Tongue (tissue), 3 donors: ENCODE measurements around the gene FMC1. TPM values are rescaled to one million over a fixed set of nuclear protein-coding genes. Genes with fewer than 3 reads are reported as not detected.

Source experiments
- DNase-seq: peaks from one replicate; pipeline ENCODE4 v3.0.0-alpha.2; 2015
- small RNA-seq: library from RNA; depleted of rRNA; stranded (forward); fragments of <200 nt; gene quantifications from one replicate; pipeline ENCODE3, GENCODE V24; 2014; ENCODE audit warnings: low replicate concordance
- total RNA-seq: library from RNA; depleted of rRNA; stranded (reverse); fragments of >200 nt; gene quantifications from one replicate; pipeline ENCODE4 v1.2.3, GENCODE V29; 2014

The FMC1 gene
- total RNA-seq, 1 donor from 2014 or later = 18.3 TPM

DNA sequence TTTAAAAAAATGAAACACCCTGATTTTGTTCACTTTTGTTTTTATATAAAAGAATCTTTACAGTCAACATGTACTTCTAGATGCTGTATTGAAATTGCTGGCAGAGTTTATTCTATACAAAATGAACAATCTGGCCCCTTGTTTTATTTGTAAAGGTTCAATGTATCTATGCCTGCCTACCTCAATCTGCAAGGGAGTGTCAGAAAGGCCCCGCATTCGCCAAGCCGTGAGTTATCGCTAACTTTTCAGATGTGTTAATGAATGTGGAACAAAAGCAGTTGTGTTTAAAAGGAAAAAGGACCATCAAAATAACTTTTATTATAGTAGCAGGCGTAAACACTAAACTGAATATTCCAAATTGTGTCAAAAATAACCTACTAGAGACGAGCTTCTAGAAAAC, 33.1 kb downstream of the FMC1 start:
- DNase-seq = no peak

DNA sequence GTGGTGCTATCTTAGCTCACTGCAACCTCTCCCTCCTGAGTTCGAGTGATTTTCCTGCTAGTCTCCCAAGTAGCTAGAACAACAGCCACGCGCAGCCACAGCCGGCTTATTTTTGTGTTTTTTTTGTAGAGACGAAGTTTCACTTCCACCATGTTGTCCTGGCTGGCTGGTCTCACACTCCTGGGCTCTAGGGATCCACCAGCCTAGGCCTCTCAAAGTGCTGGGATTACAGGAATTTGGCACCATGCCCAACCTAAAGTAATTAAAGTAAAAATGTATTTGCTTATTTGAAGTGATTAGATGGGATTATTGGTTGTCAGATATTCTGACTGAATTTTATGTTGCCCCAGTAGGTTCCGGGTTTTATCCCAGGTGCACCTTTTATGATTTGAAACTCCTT, 41.3 kb downstream of the FMC1 start:
- DNase-seq = no peak

DNA sequence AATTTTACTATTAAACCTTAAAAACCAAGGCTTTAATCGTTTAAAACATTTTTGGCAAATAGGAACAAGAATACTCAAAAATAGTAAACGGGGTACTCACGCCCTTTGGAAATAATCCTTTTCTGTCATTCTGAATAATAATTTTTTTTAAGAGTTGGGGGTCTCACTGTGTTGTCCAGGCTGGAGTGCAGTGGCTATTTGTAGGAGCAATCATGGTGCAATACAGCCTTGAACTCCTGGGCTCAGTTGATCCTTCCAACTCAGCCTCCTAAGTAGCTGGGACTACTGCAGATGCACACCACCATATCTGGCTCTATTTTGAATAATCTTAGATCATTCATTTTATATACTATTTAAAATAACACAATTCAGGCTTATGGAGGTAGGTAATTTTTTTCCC, 43.5 kb downstream of the FMC1 start:
- DNase-seq = no peak

DNA sequence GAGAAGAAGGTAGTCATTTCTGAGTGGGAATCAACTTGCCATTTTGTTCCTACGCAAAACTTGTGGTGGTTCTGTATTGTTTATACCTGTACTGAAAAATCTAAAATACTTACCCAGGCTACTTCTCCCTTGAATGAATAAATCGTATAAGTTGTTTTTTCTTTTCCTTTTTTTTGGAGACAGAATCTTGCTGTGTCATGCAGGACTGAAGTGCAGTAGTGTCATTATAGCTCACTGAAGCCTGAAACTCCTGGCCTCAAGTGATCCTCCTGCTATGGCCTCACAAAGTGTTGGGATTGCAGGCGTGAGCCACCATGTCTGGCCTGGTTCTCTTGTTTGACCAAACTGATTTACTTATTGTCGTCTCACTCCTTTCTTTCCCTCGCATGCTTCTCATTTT, 46.5 kb downstream of the FMC1 start:
- no peak for DNase-seq

DNA sequence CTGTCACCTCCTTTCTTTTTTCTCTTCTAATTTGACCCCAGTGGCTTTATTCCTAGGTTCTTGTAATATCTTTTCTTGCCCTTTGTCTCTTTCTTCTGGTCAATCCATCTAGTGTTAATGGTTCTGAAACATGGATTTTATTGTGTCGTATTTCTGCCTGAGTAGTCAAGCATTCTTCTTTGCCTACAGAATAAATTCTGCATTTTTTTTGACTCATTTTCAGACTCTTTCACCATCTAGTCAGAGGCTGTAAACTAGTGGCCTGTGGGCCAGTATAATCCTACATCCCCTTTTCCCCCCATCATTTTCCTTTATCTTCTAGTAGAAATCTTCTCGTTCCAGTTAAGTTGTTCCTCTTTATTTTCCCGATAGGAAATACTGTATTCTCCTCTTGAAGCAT, 48.0 kb downstream of the FMC1 start:
- no peak for DNase-seq

DNA sequence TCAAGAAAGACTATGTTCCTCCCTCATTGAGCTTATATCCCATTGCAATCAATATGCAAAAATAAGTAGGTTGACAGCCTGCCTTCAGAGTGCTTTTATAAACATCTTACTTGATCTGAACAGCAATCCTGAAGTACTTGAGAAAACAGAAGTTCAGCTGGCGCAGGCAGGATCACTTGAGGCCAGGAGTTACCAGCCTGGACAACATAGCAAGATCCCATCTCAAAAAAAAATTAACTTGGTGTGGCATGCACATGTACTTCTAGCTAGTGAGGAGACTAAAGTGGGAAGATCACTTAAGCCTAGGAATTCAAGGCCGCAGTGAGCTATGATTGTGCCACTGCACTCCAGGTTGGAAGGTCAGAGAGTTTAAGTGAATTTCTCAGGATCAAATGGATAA, 48.6 kb downstream of the FMC1 start:
- no peak for DNase-seq

DNA sequence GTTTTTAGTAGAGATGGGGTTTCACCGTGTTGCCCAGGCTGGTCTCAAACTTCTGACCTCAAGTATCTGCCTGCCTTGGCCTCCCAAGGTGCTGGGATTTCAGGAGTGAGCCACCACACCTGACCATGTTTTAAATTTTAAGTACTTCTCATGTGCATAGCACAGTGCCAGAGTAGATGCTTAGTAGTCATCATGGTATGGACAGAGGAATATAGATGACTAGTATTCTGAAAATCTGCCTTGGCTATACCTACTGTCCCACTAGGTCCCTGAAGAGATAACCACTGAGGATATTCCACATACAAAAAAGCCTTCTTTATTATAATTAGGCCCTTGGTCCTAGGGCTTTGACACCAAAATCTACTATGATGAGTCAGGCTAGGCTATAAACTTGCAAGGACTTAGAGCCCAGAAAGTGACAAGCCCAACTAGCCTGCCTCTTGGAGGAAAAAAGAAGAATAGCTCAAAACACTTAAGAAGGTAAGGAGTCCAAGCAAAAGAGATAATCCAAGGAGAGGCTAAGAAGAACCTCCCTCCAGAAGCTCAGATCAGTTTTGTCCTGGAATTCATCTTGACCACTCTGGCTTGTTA, 52.6 kb downstream of the FMC1 start:
- no peak for DNase-seq

DNA sequence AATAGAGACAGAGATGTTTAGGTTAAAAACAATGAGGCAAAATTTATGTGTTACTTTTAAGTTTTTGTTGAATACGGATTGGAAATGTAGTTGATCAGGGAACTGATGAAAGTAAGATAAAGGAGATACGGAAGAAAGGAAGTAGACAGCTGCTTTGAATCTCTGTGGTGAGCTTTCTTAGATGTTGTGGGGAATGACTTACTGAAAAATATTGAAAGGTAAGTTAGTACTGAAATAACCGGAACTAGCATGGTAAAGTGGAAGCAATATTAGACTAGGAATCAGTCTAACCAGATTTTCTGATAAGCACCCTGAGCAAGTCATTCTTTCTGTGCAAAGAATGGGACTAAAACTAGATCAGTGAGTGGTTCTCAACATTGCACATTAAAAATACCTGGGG, 53.4 kb downstream of the FMC1 start:
- no peak for DNase-seq

Small RNA genes lying within 50 kb of the gene (small RNA-seq; reads per million reads assigned to genes)
- gene RNU6-206P = not detected

Other genes starting within 250 kb of the FMC1 start
- gene ZC3HAV1, start 231.6 kb upstream of the FMC1 start, total RNA-seq = 25.4 TPM
- 20.0 TPM for gene UBN2, start 110.1 kb upstream of the FMC1 start, total RNA-seq
- 66.7 TPM for gene LUC7L2, start 18.6 kb downstream of the FMC1 start, total RNA-seq
- 3.2 TPM for gene KLRG2, start 142.3 kb downstream of the FMC1 start, total RNA-seq
- not detected for gene CLEC2L, start 182.3 kb downstream of the FMC1 start, total RNA-seq